Parathyroid adenoma (tissue), 2 donors: ENCODE data around the gene ZNF583.

Experiments used
- H2AFZ ChIP-seq: fragments of 300-600 bp; sonication (generic); one replicate; pipeline ENCODE4 v1.7.0; 2017; ENCODE audit warnings: antibody characterized with exemption, mild to moderate bottlenecking
- H3K27ac ChIP-seq: fragments of 300-600 bp; sonication (generic); one replicate; pipeline ENCODE4 v1.7.0; 2017
- H3K27me3 ChIP-seq: fragments of 300-600 bp; sonication (generic); one replicate; pipeline ENCODE4 v1.7.0; 2017; ENCODE audit warnings: low read length; ENCODE audit not compliant: control insufficient read depth, insufficient read depth
- H3K36me3 ChIP-seq: fragments of 300-600 bp; sonication (generic); one replicate; pipeline ENCODE4 v1.7.0; 2017; ENCODE audit warnings: low read length; ENCODE audit not compliant: control insufficient read depth, insufficient read depth
- H3K4me1 ChIP-seq: fragments of 300-600 bp; sonication (generic); one replicate; pipeline ENCODE4 v1.7.0; 2017; ENCODE audit warnings: control low read depth
- H3K4me2 ChIP-seq: fragments of 300-600 bp; sonication (generic); one replicate; pipeline ENCODE4 v1.7.0; 2017; ENCODE audit warnings: low read length
- H3K4me3 ChIP-seq: fragments of 300-600 bp; sonication (generic); one replicate; pipeline ENCODE4 v1.7.0; 2017; ENCODE audit warnings: low read depth, low read length
- H3K79me2 ChIP-seq: fragments of 300-600 bp; sonication (generic); one replicate; pipeline ENCODE4 v1.7.0; 2017; ENCODE audit warnings: control low read depth
- H3K9ac ChIP-seq: fragments of 300-600 bp; sonication (generic); one replicate; pipeline ENCODE4 v1.7.0; 2017; ENCODE audit warnings: mild to moderate bottlenecking
- H3K9me3 ChIP-seq: fragments of 300-600 bp; sonication (generic); one replicate; pipeline ENCODE4 v1.7.0; 2017; ENCODE audit warnings: low read length; ENCODE audit not compliant: control insufficient read depth
- CTCF ChIP-seq: fragments of 300-600 bp; sonication (generic); IDR thresholded peaks from one replicate; pipeline ENCODE4 v1.7.0; 2017; ENCODE audit warnings: antibody characterized with exemption, mild to moderate bottlenecking
- donor health status: primary hyperparathyroidism.

The ZNF583 gene

GRCh38 chr19:56403261-56403660, 871 bp upstream of the ZNF583 start:
- no peaks in the 10 kb centered on the region for H3K79me2 ChIP-seq
- H3K4me2 ChIP-seq: peak overlapping the region; percentile 67
- H3K27ac ChIP-seq: peak overlapping the region; percentile 87
- no peak overlapping the region for H3K9ac ChIP-seq
- TF ChIP-seq CTCF: no peak
- no peaks in the 10 kb centered on the region for H3K27me3 ChIP-seq
- H3K4me3 ChIP-seq: peak overlapping the region; percentile 87
- H3K9me3 ChIP-seq: no peaks in the 10 kb centered on the region
- no peaks in the 10 kb centered on the region for H3K36me3 ChIP-seq
- peaks cover 10% of the 10 kb centered on the region for H3K4me1 ChIP-seq
- H2AFZ ChIP-seq: peak overlapping the region; percentile 93

- no peaks in the 10 kb centered on the region for H3K9me3 ChIP-seq
- peak overlapping the region; percentile 93 for H2AFZ ChIP-seq
- H3K4me2 ChIP-seq: peak overlapping the region; percentile 67
- H3K36me3 ChIP-seq: no peaks in the 10 kb centered on the region
- peaks cover 10% of the 10 kb centered on the region for H3K4me1 ChIP-seq
- peak overlapping the region; percentile 87 for H3K4me3 ChIP-seq
- no peak overlapping the region for H3K27ac ChIP-seq
- no peak for TF ChIP-seq CTCF
- H3K79me2 ChIP-seq: no peaks in the 10 kb centered on the region
- no peaks in the 10 kb centered on the region for H3K27me3 ChIP-seq
- H3K9ac ChIP-seq: no peak overlapping the region
Measured at GRCh38 chr19:56404705-56405056, 549 bp downstream of the ZNF583 start.

- Histone ChIP-seq H3K27ac (no peak overlapping the region), H3K9ac (no peak overlapping the region), H3K36me3 (no peaks in the 10 kb centered on the region), H3K4me3 (peak overlapping the region; percentile 87), H3K4me2 (peak overlapping the region; percentile 67), H3K4me1 (peaks cover 10% of the 10 kb centered on the region), H3K79me2 (no peaks in the 10 kb centered on the region), H3K27me3 (no peaks in the 10 kb centered on the region), H2AFZ (no peak overlapping the region), H3K9me3 (no peaks in the 10 kb centered on the region)
- no peak for TF ChIP-seq CTCF
Measured at GRCh38 chr19:56405062-56405461, 930 bp downstream of the ZNF583 start.

DNA sequence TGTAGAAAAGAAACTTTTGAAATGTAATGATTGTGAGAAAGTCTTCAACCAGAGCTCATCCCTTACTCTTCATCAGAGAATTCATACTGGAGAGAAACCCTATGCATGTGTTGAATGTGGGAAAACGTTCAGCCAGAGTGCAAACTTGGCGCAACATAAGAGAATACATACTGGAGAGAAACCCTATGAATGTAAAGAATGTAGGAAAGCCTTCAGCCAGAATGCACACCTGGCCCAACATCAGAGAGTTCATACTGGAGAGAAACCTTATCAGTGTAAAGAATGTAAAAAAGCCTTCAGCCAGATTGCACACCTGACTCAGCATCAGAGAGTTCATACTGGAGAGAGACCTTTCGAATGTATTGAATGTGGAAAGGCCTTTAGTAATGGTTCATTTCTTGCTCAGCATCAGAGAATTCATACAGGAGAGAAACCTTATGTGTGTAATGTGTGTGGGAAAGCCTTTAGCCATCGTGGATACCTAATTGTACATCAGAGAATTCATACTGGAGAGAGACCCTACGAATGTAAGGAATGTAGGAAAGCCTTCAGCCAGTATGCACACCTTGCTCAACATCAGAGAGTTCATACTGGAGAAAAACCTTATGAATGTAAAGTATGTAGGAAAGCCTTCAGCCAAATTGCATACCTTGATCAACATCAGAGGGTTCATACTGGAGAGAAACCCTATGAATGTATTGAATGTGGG, 19.3 kb downstream of the ZNF583 start:
- Histone ChIP-seq H3K9ac (no peak overlapping the region), H3K27me3 (no peaks in the 10 kb centered on the region), H3K27ac (no peak overlapping the region), H2AFZ (no peak overlapping the region), H3K4me3 (no peak overlapping the region), H3K4me1 (no peaks in the 10 kb centered on the region), H3K79me2 (no peaks in the 10 kb centered on the region), H3K4me2 (no peak overlapping the region), H3K9me3 (peaks cover 24% of the 10 kb centered on the region), H3K36me3 (peaks cover 34% of the 10 kb centered on the region)
- TF ChIP-seq CTCF: no peak

GRCh38 chr19:56423985-56424353, 19.8 kb downstream of the ZNF583 start:
- H3K4me2 ChIP-seq: no peak overlapping the region
- no peaks in the 10 kb centered on the region for H3K4me1 ChIP-seq
- no peak overlapping the region for H3K9ac ChIP-seq
- H2AFZ ChIP-seq: no peak overlapping the region
- H3K27ac ChIP-seq: no peak overlapping the region
- no peak for TF ChIP-seq CTCF
- H3K79me2 ChIP-seq: no peaks in the 10 kb centered on the region
- no peak overlapping the region for H3K4me3 ChIP-seq
- no peaks in the 10 kb centered on the region for H3K27me3 ChIP-seq
- H3K36me3 ChIP-seq: peaks cover 29% of the 10 kb centered on the region
- peaks cover 24% of the 10 kb centered on the region for H3K9me3 ChIP-seq
